ENCODE results near the gene SOX5. TPM values are rescaled to one million over a fixed set of nuclear protein-coding genes. Genes with fewer than 3 reads are reported as not detected.

Gene SOX5
- total and polyA plus RNA-seq, 9 of the 15 experiments (the other 6 are each of a cell fraction or from before 2014, with no cell fraction given): 8.3 to 16.5 (median 11.9) TPM

DNA sequence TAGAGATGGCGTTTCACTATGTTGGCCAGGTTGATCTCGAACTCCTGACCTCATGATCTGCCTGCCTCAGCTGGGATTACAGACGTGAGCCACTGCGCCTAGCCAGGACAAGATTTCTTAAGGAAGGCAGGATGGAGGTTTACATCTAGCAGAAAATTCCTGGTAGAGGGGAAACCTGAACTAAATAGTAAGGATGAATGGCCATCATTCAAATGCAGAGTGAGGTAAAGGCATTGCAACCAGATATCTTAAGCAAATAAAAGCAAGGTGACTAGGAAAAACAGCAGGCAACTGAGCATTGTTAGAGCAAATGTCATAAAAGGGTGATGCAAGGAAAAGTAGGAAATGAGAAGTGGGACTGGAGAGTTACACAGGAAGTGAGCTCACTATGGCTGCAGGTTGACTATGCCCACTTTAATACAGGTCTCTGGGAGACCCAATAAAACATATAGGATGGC is 133.0 kb downstream of the SOX5 start:
- WGBS (ENCODE audit: insufficient coverage, low coverage, missing lambda C conversion rate): 81% methylated on average over 4 of the region's 4 CpGs
- POLR2A ChIA-PET: no interaction called here
- Histone ChIP-seq H4K20me1 (replicated peaks; ENCODE audit: control insufficient read depth, insufficient read depth, low read length) (no peaks in the 10 kb centered on the region), H2AFZ (ENCODE audit: low read depth, low read length) (0 out of 2 replicates have a peak overlapping the region, but pooled peaks have one; percentile 8), H3K27ac (ENCODE audit: extremely low read depth, low read depth, low read length) (no peak overlapping the region), H3K9ac (ENCODE audit: insufficient read depth in 1 of 2, low read depth in 2 of 2, low read length in 2 of 2) (no peak overlapping the region), H3K27me3 (ENCODE audit: control insufficient read depth in 2 of 2, insufficient read depth in 2 of 2, low read length in 2 of 2) (no peaks in the 10 kb centered on the region), H3K9me1 (ENCODE audit: control insufficient read depth, insufficient read depth, low read length) (no peaks in the 10 kb centered on the region), H3K36me3 (ENCODE audit: control insufficient read depth, insufficient read depth, low read length) (no peaks in the 10 kb centered on the region), H3K4me2 (ENCODE audit: insufficient read depth, low read length) (no peak overlapping the region), H3K4me3 (no peak overlapping the region), H3K4me1 (replicated peaks in 1 of 2; ENCODE audit: control insufficient read depth in 2 of 2, insufficient read depth in 2 of 2, low read length in 2 of 2) (peaks cover 0 to 5% of the 10 kb centered on the region in 2 experiments; a peak in 2 of 5 replicates), H3K9me3 (replicated peaks; ENCODE audit: control insufficient read depth, insufficient read depth, low read depth, low read length) (no peaks in the 10 kb centered on the region), H3K79me2 (ENCODE audit: control insufficient read depth, insufficient read depth, low read length) (no peaks in the 10 kb centered on the region)
- ATAC-seq: no peak
- CTCF ChIA-PET (ENCODE audit: low intra/inter-chr PET ratio): interaction anchor here (0.6 kb wide), 1 partner anchor 112 kb away, joined by 4 read pairs; no protein-coding TSS in a partner anchor
- no peak for FAIRE-seq
- TF ChIP-seq ZNF197 (CRISPR knock-in tag; IDR thresholded peaks at IDR 0.05; ENCODE audit: low read depth): no peak
- no peak for TF ChIP-seq RFX1 (IDR thresholded peaks at IDR 0.05)
- no peak for TF ChIP-seq BRD4 (IDR thresholded peaks at IDR 0.05)
- no peak for TF ChIP-seq CEBPG (CRISPR knock-in tag; IDR thresholded peaks at IDR 0.05)
- TF ChIP-seq CEBPG (tag; conservative IDR thresholded peaks at IDR 0.05 in 1 of 2, IDR thresholded peaks at IDR 0.05 in 1 of 2): peak in 1 of 2 experiments; percentile 31; a peak in 1 of 4 replicates
- no TSS peak for BruUV-seq (replicated peaks)
- DNase-seq (ENCODE audit: extremely low read depth in 1 of 4, low spot score in 3 of 4): no peak
- in situ Hi-C loops (cut with MboI) (no loop called here), intact Hi-C loops (cut with micrococcal nuclease) (loop anchor here (10.0 kb wide), 1 partner anchor 128 kb away; the partner anchor contains the start of gene SOX5)

DNA sequence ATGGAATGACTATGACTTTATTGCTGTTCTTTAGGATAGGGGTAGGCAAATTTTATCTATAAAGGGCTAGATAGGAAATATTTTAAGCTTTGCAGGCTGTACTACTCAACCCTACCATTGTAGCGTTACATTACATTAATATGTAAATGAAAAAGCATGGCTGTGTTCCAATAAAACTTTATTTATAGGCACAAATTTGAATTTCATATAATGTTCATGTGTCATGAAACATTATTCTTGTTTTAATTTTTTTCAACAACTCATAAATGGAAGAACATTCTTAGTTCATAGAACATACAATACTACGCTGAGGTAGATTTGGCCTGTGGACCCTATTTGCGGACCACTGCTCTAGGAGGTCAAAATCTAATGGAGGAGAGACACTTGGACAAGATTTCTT is 133.7 kb downstream of the SOX5 start:
- WGBS (ENCODE audit: insufficient coverage, low coverage, missing lambda C conversion rate): 90% methylated on average over 3 of the region's 3 CpGs
- CTCF ChIA-PET (ENCODE audit: low intra/inter-chr PET ratio): interaction anchor here (0.6 kb wide), 1 partner anchor 111 kb away, joined by 4 read pairs; no protein-coding TSS in a partner anchor
- Histone ChIP-seq H3K4me2 (ENCODE audit: insufficient read depth, low read length) (no peak overlapping the region), H3K9me3 (replicated peaks; ENCODE audit: control insufficient read depth, insufficient read depth, low read depth, low read length) (no peaks in the 10 kb centered on the region), H3K4me3 (no peak overlapping the region), H2AFZ (ENCODE audit: low read depth, low read length) (no peak overlapping the region), H3K9me1 (ENCODE audit: control insufficient read depth, insufficient read depth, low read length) (no peaks in the 10 kb centered on the region), H3K36me3 (ENCODE audit: control insufficient read depth, insufficient read depth, low read length) (no peaks in the 10 kb centered on the region), H3K4me1 (replicated peaks in 1 of 2; ENCODE audit: control insufficient read depth in 2 of 2, insufficient read depth in 2 of 2, low read length in 2 of 2) (peaks cover 0 to 8% of the 10 kb centered on the region in 2 experiments; a peak in 2 of 5 replicates), H4K20me1 (replicated peaks; ENCODE audit: control insufficient read depth, insufficient read depth, low read length) (no peaks in the 10 kb centered on the region), H3K27ac (ENCODE audit: extremely low read depth, low read depth, low read length) (no peak overlapping the region), H3K27me3 (ENCODE audit: control insufficient read depth in 2 of 2, insufficient read depth in 2 of 2, low read length in 2 of 2) (no peaks in the 10 kb centered on the region), H3K9ac (ENCODE audit: insufficient read depth in 1 of 2, low read depth in 2 of 2, low read length in 2 of 2) (no peak overlapping the region), H3K79me2 (ENCODE audit: control insufficient read depth, insufficient read depth, low read length) (no peaks in the 10 kb centered on the region)
- POLR2A ChIA-PET: no interaction called here
- ATAC-seq (no peak), FAIRE-seq (no peak), DNase-seq (ENCODE audit: extremely low read depth in 1 of 4, low spot score in 3 of 4) (no peak)
- in situ Hi-C loops (cut with MboI) (no loop called here), intact Hi-C loops (cut with micrococcal nuclease) (loop anchor here (10.0 kb wide), 1 partner anchor 129 kb away; the partner anchor contains the start of gene SOX5)
- no TSS peak for BruUV-seq (replicated peaks)
- TF ChIP-seq MED1 (CRISPR knock-in tag; IDR thresholded peaks at IDR 0.05; ENCODE audit: borderline replicate concordance): no peak
- TF ChIP-seq, protein P1, sequence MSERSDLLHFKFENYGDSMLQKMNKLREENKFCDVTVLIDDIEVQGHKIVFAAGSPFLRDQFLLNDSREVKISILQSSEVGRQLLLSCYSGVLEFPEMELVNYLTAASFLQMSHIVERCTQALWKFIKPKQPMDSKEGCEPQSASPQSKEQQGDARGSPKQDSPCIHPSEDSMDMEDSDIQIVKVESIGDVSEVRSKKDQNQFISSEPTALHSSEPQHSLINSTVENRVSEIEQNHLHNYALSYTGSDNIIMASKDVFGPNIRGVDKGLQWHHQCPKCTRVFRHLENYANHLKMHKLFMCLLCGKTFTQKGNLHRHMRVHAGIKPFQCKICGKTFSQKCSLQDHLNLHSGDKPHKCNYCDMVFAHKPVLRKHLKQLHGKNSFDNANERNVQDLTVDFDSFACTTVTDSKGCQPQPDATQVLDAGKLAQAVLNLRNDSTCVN (CRISPR knock-in tag; IDR thresholded peaks at IDR 0.05): no peak
- TF ChIP-seq, protein P2, sequence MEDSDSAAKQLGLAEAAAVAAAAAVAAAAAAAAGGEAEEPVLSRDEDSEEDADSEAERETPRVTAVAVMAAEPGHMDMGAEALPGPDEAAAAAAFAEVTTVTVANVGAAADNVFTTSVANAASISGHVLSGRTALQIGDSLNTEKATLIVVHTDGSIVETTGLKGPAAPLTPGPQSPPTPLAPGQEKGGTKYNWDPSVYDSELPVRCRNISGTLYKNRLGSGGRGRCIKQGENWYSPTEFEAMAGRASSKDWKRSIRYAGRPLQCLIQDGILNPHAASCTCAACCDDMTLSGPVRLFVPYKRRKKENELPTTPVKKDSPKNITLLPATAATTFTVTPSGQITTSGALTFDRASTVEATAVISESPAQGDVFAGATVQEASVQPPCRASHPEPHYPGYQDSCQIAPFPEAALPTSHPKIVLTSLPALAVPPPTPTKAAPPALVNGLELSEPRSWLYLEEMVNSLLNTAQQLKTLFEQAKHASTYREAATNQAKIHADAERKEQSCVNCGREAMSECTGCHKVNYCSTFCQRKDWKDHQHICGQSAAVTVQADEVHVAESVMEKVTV (CRISPR knock-in tag; IDR thresholded peaks at IDR 0.05): no peak
